ENCODE results near the gene UNC93B1. TPM values are rescaled to one million over a fixed set of nuclear protein-coding genes. Genes with fewer than 3 reads are reported as not detected.
A peak's percentile ranks its signal among the peaks of the same experiment; 100 is the strongest.

The UNC93B1 gene, protein sequence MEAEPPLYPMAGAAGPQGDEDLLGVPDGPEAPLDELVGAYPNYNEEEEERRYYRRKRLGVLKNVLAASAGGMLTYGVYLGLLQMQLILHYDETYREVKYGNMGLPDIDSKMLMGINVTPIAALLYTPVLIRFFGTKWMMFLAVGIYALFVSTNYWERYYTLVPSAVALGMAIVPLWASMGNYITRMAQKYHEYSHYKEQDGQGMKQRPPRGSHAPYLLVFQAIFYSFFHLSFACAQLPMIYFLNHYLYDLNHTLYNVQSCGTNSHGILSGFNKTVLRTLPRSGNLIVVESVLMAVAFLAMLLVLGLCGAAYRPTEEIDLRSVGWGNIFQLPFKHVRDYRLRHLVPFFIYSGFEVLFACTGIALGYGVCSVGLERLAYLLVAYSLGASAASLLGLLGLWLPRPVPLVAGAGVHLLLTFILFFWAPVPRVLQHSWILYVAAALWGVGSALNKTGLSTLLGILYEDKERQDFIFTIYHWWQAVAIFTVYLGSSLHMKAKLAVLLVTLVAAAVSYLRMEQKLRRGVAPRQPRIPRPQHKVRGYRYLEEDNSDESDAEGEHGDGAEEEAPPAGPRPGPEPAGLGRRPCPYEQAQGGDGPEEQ
- total RNA-seq, result 107 TPM

DNA sequence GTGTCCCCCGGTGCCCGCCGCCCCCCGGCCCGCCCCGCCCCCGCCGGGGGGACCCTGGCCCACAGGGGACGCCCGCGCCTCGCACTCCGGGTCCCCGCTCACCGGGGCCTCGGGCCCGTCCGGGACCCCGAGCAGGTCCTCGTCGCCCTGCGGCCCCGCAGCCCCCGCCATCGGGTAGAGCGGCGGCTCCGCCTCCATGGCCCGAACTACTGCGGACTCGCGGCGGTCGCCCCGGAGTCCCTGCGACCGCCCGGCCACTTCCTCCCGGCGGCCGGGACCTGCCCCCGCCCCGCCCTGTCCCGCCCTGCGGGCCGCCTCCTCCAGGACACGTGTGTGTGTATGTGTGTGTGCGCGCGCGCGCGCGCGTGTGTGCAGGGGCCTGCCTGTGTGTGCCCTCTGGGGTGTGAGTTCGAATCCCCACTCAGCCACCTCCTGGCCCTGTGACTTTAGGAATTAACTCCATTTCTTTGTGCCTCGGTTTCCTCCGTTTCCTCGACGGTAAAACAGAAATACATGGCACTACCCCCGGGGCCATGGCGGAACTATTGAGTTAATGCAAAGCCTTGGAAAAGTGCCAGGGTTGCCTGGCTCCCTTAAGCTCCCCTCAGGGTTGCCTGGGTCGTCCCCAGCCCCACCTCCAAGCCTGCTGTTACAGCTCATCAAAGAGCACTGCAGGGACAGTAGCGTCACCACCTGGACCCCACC is at the start of gene UNC93B1:
Gene UNC93B1 (minus strand): TSS at position 252 of the 705 bp plus-strand sequence. CDS start 54 bp downstream, at position 198.
- peak; percentile 90 for DNase-seq (ENCODE audit: low spot score)

DNA sequence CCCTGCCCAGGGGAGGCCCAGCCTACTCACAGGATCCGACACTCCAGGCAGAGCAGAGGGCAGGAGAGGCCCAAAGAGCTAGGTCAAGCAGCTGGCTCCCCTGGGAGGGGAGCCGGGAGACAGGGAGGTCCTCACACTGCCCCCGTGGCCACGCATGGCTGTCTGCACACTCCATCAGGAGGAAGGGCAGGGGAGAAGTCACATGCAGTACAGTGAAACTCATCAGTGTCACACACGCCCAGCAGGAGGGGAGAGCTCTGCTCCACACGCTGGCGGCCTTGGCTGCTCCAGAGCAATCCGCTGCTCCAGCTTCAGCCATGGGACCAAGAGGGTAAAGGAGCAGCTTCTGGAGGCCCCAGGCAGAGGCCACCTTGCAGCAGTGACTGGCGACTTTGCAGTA is 49.2 kb upstream of the UNC93B1 start:
- DNase-seq (ENCODE audit: low spot score), result no peak

DNA sequence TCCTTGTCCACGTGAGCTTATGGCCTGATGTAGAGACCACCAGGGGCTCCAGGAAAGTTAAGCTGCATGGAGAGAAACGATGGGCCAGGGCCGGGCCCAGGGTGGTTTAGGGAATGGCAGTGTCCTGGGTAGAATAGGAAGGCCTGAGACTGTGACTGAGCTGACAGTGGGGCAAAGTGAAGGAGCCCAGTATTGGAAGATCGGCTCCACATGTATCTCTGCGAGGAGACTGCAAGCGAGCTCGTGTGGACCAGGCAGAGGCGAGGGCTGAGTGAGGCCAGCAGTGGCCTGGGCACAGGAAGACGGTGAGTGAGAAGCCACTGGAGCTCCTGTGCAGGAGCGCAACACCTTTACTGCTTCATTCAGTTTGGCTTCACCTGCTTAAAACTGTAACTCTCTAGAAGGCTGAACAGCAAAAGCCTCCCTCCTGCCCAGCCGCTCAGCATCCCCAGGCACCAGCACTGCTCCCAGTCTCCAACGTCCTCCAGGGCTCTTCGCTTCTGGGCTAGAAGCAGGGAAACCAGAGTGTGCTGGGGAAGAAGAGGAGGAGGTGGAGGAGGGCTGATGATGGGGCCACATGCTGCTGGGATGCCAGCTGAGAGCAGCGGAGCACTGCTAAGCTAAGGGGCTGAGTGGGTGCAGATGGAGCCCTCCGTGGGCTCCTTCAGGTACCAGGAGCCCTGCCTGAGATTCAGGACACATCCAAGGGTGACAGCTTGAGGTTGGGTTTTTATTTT is 48.4 kb upstream of the UNC93B1 start:
- no peak for DNase-seq (ENCODE audit: low spot score)

DNA sequence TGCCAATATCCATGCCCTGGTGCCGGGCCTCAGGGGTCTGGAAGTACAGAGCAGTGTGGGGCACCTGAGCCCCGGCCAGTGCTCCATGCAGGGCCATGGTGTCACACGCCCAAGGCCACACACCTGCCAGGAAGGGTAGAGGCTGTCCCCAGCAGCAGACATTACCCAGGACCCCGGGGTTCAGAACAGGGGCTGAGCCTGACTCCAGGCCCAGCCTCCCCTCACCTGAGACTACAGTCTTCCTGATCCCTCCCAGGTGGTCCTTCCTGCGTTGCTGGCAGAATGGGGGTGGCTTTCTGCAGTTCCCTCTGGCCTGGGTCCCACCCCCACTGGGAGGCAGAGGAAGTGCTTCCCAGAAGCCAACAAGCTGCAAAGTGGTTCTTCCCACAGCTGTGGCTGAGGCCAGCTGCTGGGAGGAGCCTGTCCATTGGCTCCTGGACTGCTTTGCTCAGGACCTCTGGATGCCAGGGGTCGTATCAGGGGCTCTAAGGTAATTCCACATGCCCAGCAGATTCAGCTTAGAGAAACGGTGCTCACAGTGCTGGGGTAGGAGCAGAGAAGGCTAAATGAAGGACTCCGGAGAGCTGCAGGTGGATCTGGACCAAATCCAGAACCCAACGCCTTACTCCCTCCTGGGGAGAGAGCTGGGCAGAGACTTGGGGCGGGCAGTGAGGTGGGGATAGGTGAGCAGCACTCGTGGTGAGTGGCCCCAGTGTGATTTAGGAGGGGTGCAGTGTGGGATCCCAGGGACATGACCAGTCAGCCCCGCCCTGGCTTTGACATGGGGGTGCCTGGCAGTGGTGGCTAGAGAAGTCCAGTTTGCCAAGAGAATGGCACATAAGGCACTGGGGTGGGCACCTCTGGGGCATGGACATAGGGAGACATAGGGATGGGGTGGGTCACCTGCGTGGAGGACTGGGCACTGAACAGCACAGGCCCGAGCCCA is 47.6 kb upstream of the UNC93B1 start:
- no peak for DNase-seq (ENCODE audit: low spot score)

DNA sequence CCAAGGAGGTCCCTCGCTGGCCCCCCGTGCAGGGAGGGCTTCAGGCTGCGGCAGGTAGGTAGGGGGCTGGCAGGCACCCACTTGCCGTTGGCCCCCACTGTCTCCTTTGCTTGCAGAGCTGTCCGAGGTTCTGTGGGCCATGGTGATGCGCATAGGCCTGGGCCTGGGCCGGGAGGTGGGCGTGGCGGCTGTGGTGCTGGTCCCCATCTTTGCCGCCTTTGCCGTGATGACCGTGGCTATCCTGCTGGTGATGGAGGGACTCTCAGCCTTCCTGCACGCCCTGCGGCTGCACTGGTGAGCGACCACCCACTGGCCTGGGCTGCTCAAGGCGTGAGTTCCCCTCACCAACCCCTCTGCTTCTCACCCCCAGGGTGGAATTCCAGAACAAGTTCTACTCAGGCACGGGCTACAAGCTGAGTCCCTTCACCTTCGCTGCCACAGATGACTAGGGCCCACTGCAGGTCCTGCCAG is 46.5 kb upstream of the UNC93B1 start:
- no peak for DNase-seq (ENCODE audit: low spot score)

DNA sequence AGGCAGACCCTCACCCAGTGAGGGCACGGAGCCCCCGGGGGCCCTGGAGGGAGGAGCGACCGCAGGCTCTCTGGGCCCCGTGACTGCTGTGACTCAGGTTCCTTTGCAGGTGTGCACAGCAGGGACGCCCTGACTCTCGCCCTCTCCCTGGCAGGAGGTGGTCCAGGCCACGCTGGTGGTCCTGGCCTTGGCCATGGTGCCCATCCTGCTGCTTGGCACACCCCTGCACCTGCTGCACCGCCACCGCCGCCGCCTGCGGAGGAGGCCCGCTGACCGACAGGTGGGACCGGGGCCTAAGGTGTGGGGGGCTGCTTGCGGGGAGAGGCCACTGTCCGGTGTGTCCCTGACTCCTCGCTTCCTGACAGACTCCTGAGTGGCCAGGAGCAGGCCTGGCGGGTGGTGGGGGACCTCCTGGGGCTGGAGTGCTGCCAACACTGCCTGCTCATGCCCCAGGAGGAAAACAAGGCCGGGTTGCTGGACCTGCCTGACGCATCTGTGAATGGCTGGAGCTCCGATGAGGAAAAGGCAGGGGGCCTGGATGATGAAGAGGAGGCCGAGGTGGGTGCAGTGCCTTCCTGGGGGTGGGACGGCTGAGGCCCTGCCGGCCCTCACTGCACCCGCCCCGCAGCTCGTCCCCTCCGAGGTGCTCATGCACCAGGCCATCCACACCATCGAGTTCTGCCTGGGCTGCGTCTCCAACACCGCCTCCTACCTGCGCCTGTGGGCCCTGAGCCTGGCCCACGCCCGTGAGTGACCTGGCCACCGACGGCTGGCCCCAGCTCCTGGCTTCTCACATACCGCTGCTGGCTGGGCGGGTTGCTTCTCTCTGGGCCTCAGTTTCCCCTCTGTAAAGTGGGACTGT is 45.8 kb upstream of the UNC93B1 start:
- no peak for DNase-seq (ENCODE audit: low spot score)

DNA sequence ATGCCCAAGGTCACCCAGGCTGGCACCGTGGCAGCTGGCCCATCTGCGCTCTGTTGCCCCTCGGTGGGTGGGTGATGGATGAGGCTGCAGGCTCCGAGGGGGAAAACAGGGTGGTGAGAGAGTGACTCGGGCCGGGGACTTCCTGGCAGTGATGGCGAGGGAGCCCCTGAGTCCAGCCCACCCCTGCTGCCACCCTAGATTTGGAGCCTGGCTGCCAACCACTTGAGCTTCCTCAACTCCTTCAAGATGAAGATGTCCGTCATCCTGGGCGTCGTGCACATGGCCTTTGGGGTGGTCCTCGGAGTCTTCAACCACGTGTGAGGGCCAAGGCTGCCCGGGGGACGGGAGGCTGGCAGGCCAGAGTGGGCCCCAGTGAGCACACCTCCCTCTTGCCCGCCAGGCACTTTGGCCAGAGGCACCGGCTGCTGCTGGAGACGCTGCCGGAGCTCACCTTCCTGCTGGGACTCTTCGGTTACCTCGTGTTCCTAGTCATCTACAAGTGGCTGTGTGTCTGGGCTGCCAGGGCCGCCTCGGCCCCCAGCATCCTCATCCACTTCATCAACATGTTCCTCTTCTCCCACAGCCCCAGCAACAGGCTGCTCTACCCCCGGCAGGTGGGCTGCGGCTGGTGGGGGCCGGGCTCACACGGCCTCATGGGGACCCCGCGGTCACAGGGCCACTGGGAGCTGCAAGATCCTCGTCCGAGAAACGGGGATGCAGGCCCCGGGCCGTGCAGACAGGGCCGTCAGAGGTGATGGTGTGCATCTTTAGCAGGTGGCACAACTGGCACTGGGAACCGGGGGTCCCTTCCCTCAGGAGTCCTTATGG is 45.0 kb upstream of the UNC93B1 start:
- DNase-seq (ENCODE audit: low spot score), result no peak

DNA sequence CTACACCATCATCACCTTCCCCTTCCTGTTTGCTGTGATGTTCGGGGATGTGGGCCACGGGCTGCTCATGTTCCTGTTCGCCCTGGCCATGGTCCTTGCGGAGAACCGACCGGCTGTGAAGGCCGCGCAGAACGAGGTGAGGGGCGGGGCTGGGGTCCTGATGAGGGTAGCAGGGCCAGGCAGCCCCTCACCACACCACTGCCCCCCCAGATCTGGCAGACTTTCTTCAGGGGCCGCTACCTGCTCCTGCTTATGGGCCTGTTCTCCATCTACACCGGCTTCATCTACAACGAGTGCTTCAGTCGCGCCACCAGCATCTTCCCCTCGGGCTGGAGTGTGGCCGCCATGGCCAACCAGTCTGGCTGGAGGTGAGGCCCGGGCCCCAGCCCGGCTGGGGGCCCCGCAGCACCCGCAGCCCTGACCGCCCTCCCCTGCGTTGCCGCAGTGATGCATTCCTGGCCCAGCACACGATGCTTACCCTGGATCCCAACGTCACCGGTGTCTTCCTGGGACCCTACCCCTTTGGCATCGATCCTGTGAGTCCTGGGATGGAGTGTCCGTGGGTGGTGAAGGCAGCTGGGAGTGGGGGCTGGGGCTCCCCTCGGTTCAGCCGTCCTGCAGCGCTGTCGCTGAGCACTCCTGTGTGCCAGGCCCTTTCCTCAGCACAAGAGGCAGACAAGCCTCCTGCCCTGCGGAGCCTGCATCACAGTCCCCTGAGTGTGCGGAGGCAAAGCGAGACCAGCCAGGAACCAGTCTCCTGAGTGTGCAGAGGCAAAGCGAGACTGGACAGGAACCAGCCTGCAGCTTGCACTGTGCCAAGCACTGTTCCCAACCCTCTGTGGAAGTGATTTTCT is 43.8 kb upstream of the UNC93B1 start:
- no peak for DNase-seq (ENCODE audit: low spot score)

DNA sequence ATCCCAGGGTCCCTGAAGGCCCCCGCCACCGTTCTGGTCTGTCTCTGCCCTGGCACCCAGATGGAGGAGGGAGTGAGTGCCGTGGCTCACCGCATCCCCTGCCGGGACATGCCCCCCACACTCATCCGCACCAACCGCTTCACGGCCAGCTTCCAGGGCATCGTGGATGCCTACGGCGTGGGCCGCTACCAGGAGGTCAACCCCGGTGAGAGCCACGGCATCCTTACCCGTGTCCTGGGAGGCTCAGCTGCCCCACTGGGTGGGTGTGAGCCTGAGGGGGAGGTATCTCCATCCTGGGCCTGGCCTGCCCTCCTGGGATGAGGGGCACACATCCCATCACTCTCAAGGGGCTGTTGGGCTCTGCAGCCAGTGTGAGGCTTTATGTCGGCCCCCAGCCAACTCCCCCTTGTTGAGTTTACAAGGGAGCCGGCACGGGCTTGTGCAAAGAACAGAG is 41.0 kb upstream of the UNC93B1 start:
- no peak for DNase-seq (ENCODE audit: low spot score)

DNA sequence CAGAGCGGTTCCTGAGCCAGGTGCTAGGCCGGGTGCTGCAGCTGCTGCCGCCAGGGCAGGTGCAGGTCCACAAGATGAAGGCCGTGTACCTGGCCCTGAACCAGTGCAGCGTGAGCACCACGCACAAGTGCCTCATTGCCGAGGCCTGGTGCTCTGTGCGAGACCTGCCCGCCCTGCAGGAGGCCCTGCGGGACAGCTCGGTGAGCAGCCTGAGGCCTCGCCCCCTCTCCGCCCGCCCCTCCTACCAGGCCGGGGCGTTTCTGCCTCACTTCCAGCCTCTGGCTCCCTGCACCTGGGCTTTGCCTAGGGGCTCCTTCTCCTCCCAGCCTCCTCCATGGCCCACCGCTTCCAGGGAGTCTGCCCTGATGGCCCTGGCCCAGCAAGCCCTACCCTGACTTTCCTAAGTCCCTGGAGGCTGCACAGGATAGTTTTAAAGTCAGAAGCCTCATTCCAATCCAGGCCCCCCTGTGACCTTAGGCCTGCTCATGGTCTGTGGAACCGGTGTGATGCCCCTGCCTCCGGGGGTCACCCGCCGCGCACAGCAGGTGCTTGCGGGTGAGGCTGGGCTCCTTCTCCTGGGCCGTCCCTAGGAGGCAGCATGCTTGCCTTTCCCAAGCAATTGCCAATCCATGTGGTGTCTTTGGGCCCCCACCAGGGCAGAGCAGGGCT is 40.4 kb upstream of the UNC93B1 start:
- no peak for DNase-seq (ENCODE audit: low spot score)

DNA sequence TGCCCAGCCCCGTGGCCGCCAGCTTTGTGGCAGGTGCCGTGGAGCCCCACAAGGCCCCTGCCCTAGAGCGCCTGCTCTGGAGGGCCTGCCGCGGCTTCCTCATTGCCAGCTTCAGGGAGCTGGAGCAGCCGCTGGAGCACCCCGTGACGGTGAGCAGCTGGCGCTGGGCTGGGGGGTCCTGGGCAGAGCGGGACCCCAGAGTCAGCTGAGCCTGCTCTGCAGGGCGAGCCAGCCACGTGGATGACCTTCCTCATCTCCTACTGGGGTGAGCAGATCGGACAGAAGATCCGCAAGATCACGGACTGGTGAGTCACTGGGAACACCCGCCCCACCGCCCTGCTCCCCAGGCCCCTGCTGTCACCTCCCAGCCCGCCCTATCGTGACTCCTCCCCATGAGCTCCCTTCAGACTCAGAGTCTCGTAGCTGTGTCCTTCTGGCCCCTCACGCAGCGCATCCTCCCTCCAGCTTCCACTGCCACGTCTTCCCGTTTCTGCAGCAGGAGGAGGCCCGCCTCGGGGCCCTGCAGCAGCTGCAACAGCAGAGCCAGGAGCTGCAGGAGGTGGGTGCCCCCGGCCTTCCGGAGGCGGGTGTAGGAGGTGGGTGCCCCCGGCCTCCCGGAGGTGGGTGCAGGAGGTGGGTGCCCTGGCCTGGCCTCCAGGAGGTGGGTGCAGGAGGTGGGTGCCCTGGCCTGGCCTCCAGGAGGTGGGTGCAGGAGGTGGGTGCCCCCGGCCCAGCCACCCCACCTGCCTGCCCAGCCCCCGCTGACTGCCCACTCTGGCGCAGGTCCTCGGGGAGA is 39.6 kb upstream of the UNC93B1 start:
- DNase-seq (ENCODE audit: low spot score), result no peak

DNA sequence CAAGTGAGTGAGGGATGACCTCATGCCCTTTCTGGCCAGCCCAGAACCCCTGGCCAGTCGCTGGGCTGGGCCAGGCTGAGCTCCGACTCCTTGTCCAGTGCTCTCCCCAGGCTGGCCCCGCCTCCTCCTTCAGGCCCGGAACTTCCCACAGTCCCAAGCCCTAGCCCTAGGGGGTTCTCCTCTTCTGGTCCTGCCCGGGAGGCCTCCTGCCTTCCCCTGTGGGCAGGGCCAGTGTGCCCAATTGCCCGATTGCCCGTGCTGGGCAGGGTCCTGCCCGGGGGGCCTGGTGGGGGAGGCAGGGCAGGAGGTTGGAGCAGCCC is 39.1 kb upstream of the UNC93B1 start:
- DNase-seq (ENCODE audit: low spot score), result no peak

DNA sequence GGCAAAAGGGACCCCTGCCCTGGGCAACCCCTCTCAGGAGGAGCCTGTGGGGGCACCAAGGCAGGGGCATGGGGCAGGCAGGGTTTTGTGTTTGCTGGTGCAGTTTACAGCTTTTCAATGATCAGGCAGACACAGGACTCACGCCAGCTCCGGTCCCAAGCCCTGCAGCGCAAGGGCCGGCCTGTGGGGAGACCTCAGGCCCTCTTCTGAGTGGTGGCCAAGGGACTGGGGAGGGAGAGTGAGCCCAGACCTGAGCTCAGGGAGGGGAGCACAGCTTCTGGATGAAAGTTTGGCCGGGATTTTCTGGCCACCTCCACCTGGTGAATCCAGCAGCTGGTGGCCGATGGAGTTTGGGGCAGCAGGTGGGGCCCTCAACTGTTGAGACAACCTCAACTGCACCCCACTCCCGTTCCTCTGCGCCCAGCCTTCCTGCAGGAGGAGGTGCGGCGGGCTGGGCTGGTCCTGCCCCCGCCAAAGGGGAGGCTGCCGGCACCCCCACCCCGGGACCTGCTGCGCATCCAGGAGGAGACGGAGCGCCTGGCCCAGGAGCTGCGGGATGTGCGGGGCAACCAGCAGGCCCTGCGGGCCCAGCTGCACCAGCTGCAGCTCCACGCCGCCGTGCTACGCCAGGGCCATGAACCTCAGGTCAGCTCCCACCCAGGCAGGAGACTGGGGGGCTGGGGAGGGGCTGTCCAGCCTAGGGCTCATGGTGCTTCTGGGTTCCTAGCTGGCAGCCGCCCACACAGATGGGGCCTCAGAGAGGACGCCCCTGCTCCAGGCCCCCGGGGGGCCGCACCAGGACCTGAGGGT is 38.5 kb upstream of the UNC93B1 start:
- no peak for DNase-seq (ENCODE audit: low spot score)

DNA sequence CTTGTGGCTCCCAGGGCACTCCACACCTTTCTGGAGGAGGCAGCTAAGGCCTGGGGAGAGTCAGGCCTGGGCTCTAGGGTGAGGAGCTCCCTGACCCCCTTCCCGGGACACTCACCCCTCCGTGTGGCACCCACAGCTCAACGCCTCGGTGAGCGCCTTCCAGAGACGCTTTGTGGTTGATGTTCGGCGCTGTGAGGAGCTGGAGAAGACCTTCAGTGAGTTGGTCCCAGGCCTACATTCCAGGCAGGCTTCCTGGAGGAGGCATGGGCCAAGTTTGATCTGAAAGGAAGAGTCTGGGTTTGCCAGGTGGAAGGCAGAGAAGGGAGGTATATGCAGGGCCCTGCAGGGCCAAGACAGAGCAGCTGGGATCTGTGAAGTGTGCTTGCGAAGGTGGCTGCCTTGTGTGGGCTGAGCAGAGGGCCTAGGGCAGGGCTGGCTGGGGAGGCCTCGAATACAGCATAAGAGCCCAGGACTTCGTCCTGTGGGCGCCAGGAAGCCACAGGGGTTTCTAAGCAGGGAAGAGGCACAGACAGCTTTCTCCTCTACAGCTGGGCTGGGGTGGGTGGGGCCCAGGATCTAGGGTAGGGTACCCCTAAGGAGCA is 37.8 kb upstream of the UNC93B1 start:
- no peak for DNase-seq (ENCODE audit: low spot score)

DNA sequence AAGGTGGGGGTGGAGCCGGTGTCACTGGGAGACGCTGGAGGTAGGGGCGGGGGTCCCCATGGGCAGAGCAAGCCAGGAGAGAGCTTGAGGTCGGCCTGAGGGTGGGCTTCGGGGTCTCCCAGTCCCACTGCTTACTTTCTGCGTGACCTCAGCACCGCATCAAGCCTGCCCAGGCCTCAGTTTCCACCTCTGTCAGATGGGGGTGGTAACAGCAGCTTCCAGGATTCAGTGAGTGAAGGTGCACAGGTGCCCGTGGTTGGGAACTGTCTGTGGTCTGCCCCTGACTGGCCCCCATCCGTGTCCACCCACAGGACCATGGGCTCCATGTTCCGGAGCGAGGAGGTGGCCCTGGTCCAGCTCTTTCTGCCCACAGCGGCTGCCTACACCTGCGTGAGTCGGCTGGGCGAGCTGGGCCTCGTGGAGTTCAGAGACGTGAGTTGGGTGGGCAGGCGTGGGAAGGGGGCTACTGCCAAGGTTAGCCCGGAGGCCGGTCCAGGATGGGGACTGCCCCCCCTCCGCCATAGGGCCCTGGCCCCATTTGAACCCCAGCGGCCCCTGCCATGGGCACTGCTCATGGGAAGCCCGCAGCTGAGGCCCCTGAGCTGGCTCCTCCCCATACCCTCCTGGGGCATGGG is 37.2 kb upstream of the UNC93B1 start:
- no peak for DNase-seq (ENCODE audit: low spot score)

Data from mucosa of gallbladder (tissue), 1 donor.